AG20443 (cell line): Measurements from ENCODE around the gene GHITM.

Experiments
- DNase-seq: peaks from one replicate; pipeline ENCODE4 v3.0.0; 2012; ENCODE audit warnings: low spot score, mixed read lengths

The GHITM gene

GRCh38 chr10:84200537-84201243 is 61.4 kb downstream of the GHITM start:
- no peak for DNase-seq

- no peak for DNase-seq
These were observed 61.9 kb downstream of the GHITM start for GRCh38 chr10:84201244-84201606.

- DNase-seq, result no peak
These were observed 62.4 kb downstream of the GHITM start for GRCh38 chr10:84201682-84202081.

GRCh38 chr10:84202349-84202748 is 63.0 kb downstream of the GHITM start:
- DNase-seq, result no peak
